Measurements from ENCODE around the gene NLGN2.

- TF ChIP-seq CTCF (IDR thresholded peaks at IDR 0.05) (no peak), POLR2A (IDR thresholded peaks at IDR 0.05) (no peak)
These were observed 12.4 kb downstream of the NLGN2 start, which contains the start of gene SPEM1 for GRCh38 chr17:7419819-7420610.
